H1 (cell line): Measurements from ENCODE around the gene OPCML. TPM values are rescaled to one million over a fixed set of nuclear protein-coding genes. Genes with fewer than 3 reads are reported as not detected.

Experiments
- CTCF ChIA-PET: fragments of 300-600 bp; sonication (Branson Sonifier 250); formaldehyde crosslinking; loops from one replicate; lab custom pipeline; 2021; ENCODE audit not compliant: partially characterized antibody; lab: Charles Lee
- POLR2A ChIA-PET: fragments of 300-600 bp; sonication (Branson Sonifier 250); formaldehyde crosslinking; loops from one replicate; lab custom pipeline; 2021; ENCODE audit warnings: inconsistent platforms; ENCODE audit not compliant: partially characterized antibody; lab: Charles Lee
- DNase-seq, 2 experiments: peaks; one replicate each; pipeline versions ENCODE4 v3.0.0 to v3.0.0-alpha.2; 2010 to 2022; ENCODE audit warnings: low spot score in 2 of 2, low read depth in 1 of 2, mixed read lengths in 1 of 2
- FAIRE-seq: peaks from 2 replicates; lab custom pipeline; 2011; peaks lifted over from hg19 to GRCh38; lab: Jason Lieb, UNC
- H2AFZ ChIP-seq: 2 replicates; pipeline ENCODE4 v1.8.1; 2012; ENCODE audit warnings: low read length, inconsistent platforms
- H2AK5ac ChIP-seq: 2 replicates; pipeline ENCODE4 v1.6.1; 2013; ENCODE audit warnings: low read depth, low read length
- H2BK120ac ChIP-seq: replicated peaks from 2 replicates; pipeline ENCODE3; 2013; ENCODE audit warnings: low read depth, low read length, inconsistent platforms
- H2BK12ac ChIP-seq: 2 replicates; pipeline ENCODE4 v1.6.1; 2013; ENCODE audit warnings: low read depth, low read length
- H2BK15ac ChIP-seq: 2 replicates; pipeline ENCODE4 v1.6.1; 2013; ENCODE audit warnings: low read length
- H2BK20ac ChIP-seq: 2 replicates; pipeline ENCODE4 v1.6.1; 2013; ENCODE audit warnings: low read length
- H2BK5ac ChIP-seq: 2 replicates; pipeline ENCODE4 v1.6.1; 2013; ENCODE audit warnings: low read depth, low read length
- H3K14ac ChIP-seq: 2 replicates; pipeline ENCODE4 v1.6.1; 2013; ENCODE audit warnings: inconsistent platforms; ENCODE audit not compliant: insufficient read length
- H3K18ac ChIP-seq: 2 replicates; pipeline ENCODE4 v1.6.1; 2013; ENCODE audit warnings: low read length; ENCODE audit errors: extremely low read depth
- H3K23ac ChIP-seq: 2 replicates; pipeline ENCODE4 v1.6.1; 2013; ENCODE audit warnings: inconsistent platforms; ENCODE audit not compliant: insufficient read length
- H3K23me2 ChIP-seq: 2 replicates; pipeline ENCODE4 v1.6.1; 2013; ENCODE audit warnings: low read depth, low read length
- H3K27ac ChIP-seq: 2 replicates; pipeline ENCODE4 v1.6.1; 2011; ENCODE audit warnings: low read depth, low read length, inconsistent platforms
- H3K27me3 ChIP-seq, 4 experiments: replicated peaks in 1 of 4; 1 replicate in 1 of 4; 2 replicates in 3 of 4; pipeline versions ENCODE4 v1.6.1 to v1.8.1; 2011 to 2013; ENCODE audit warnings: low read length in 3 of 4, mild to moderate bottlenecking in 3 of 4, inconsistent platforms in 2 of 4, mixed read lengths in 2 of 4, moderate library complexity in 1 of 4; ENCODE audit not compliant: control insufficient read depth in 3 of 4, insufficient read depth in 3 of 4; ENCODE audit errors: extremely low read depth in 1 of 4
- H3K36me3 ChIP-seq, 4 experiments: 2 replicates each; pipeline versions ENCODE4 v1.6.1 to v1.8.1; 2011 to 2013; ENCODE audit warnings: mild to moderate bottlenecking in 4 of 4, low read length in 3 of 4, moderate library complexity in 2 of 4, control low read depth in 1 of 4, inconsistent platforms in 1 of 4; ENCODE audit not compliant: insufficient read depth in 4 of 4, control insufficient read depth in 2 of 4
- H3K4ac ChIP-seq: replicated peaks from 2 replicates; pipeline ENCODE3; 2013; ENCODE audit warnings: low read length, low read depth, mixed read lengths, inconsistent platforms; ENCODE audit not compliant: insufficient read length
- H3K4me1 ChIP-seq, 4 experiments: replicated peaks in 1 of 4; 1 replicate in 1 of 4; 2 replicates in 3 of 4; pipeline versions ENCODE4 v1.6.1 to v1.8.1; 2011 to 2013; ENCODE audit warnings: low read length in 3 of 4, inconsistent platforms in 2 of 4, mixed read lengths in 1 of 4; ENCODE audit not compliant: insufficient read depth in 4 of 4, control insufficient read depth in 3 of 4
- H3K4me2 ChIP-seq, 2 experiments: 2 replicates each; pipeline versions ENCODE4 v1.6.1 to v1.8.1; 2011 to 2013; ENCODE audit warnings: low read depth in 2 of 2, low read length in 2 of 2, control low read depth in 1 of 2, inconsistent platforms in 1 of 2, mild to moderate bottlenecking in 1 of 2; ENCODE audit not compliant: insufficient read depth in 1 of 2
- H3K4me3 ChIP-seq, 4 experiments: fragments of 200-600, 300-600 bp in 1 of 4; sonication (generic), shearing (Covaris generic), sonication (Bioruptor Twin) in 1 of 4; 2 replicates each; pipeline versions ENCODE4 v1.5.1 to v1.8.1; 2011 to 2016; ENCODE audit warnings: low read length in 4 of 4, low read depth in 3 of 4, control low read depth in 2 of 4, inconsistent platforms in 2 of 4, mild to moderate bottlenecking in 2 of 4, mixed read lengths in 1 of 4, moderate library complexity in 1 of 4; ENCODE audit not compliant: insufficient read depth in 2 of 4; ENCODE audit errors: extremely low read depth in 1 of 4
- H3K56ac ChIP-seq: replicated peaks from 2 replicates; pipeline ENCODE3; 2013; ENCODE audit warnings: low read depth, mild to moderate bottlenecking, mixed read lengths, low read length, inconsistent platforms; ENCODE audit not compliant: insufficient read length
- H3K79me1 ChIP-seq: 2 replicates; pipeline ENCODE4 v1.6.1; 2013; ENCODE audit warnings: low read depth, low read length, control low read depth
- H3K79me2 ChIP-seq, 2 experiments: 2 replicates each; pipeline versions ENCODE4 v1.6.1 to v1.8.1; 2012 to 2013; ENCODE audit warnings: low read length in 2 of 2, mild to moderate bottlenecking in 2 of 2, inconsistent platforms in 1 of 2; ENCODE audit not compliant: insufficient read depth in 2 of 2, control insufficient read depth in 1 of 2
- H3K9ac ChIP-seq, 4 experiments: replicated peaks in 1 of 4; 1 replicate in 1 of 4; 2 replicates in 3 of 4; pipeline versions ENCODE4 v1.6.1 to v1.8.1; 2011 to 2013; ENCODE audit warnings: low read depth in 3 of 4, low read length in 3 of 4, control low read depth in 2 of 4, mild to moderate bottlenecking in 2 of 4, moderate library complexity in 2 of 4, inconsistent platforms in 1 of 4; ENCODE audit errors: extremely low read depth in 1 of 4
- H3K9me3 ChIP-seq, 2 experiments: 2 replicates each; pipeline versions ENCODE4 v1.6.1 to v1.8.1; 2012 to 2013; ENCODE audit warnings: mild to moderate bottlenecking in 2 of 2, moderate library complexity in 2 of 2, control low read depth in 1 of 2, inconsistent platforms in 1 of 2, low read depth in 1 of 2, low read length in 1 of 2, mixed read lengths in 1 of 2; ENCODE audit not compliant: insufficient read depth in 2 of 2
- H4K20me1 ChIP-seq, 2 experiments: replicated peaks in 1 of 2; 2 replicates each; pipeline versions ENCODE3 to v1.8.1; 2011 to 2013; ENCODE audit warnings: inconsistent platforms in 2 of 2, low read length in 2 of 2, mild to moderate bottlenecking in 1 of 2; ENCODE audit not compliant: insufficient read depth in 2 of 2, control insufficient read depth in 1 of 2
- H4K5ac ChIP-seq: 2 replicates; pipeline ENCODE4 v1.6.1; 2013; ENCODE audit warnings: low read length, low read depth, mixed read lengths, inconsistent platforms; ENCODE audit not compliant: insufficient read length
- H4K8ac ChIP-seq: 2 replicates; pipeline ENCODE4 v1.8.0; 2013; ENCODE audit warnings: mild to moderate bottlenecking, moderate library complexity, low read length, inconsistent platforms; ENCODE audit not compliant: insufficient read depth; ENCODE audit errors: extremely low read depth
- H4K91ac ChIP-seq: replicated peaks from 2 replicates; pipeline ENCODE3; 2013; ENCODE audit warnings: low read length, mixed read lengths, inconsistent platforms; ENCODE audit not compliant: insufficient read length
- CTCF ChIP-seq, 3 experiments: IDR thresholded peaks; 1 replicate in 2 of 3; 2 replicates in 1 of 3; pipeline versions ENCODE4 v1.5.1 to v1.6.1; 2011; ENCODE audit warnings: low read length in 3 of 3, mild to moderate bottlenecking in 3 of 3, inconsistent platforms in 2 of 3, low read depth in 1 of 3, moderate library complexity in 1 of 3; ENCODE audit not compliant: insufficient read depth in 1 of 3; ENCODE audit errors: control extremely low read depth in 1 of 3
- POU5F1 ChIP-seq: IDR thresholded peaks from 2 replicates; pipeline ENCODE4 v1.6.1; 2011; ENCODE audit warnings: low read depth, mild to moderate bottlenecking, low read length, moderate library complexity
- RBBP5 ChIP-seq: IDR thresholded peaks from 2 replicates; pipeline ENCODE4 v1.7.1; 2012; ENCODE audit warnings: low read depth, mild to moderate bottlenecking, inconsistent platforms, low read length, moderate library complexity, borderline replicate concordance
- RFX5 ChIP-seq: IDR thresholded peaks from 2 replicates; pipeline ENCODE4 v1.6.1; 2011; ENCODE audit warnings: low read depth, low read length, improper control_type of control experiment, borderline replicate concordance
- RXRA ChIP-seq: IDR thresholded peaks from 2 replicates; pipeline ENCODE4 v1.6.1; 2011; ENCODE audit warnings: low read depth, mild to moderate bottlenecking, low read length, moderate library complexity; ENCODE audit not compliant: insufficient read depth
- SIN3A ChIP-seq, 2 experiments: IDR thresholded peaks in 1 of 2; conservative IDR thresholded peaks in 1 of 2; 2 replicates each; pipeline ENCODE4 v1.6.1; 2011 to 2012; ENCODE audit warnings: low read length in 2 of 2, improper control_type of control experiment in 1 of 2, low read depth in 1 of 2, mild to moderate bottlenecking in 1 of 2
- SRF ChIP-seq: IDR thresholded peaks from 2 replicates; pipeline ENCODE4 v1.6.1; 2011; ENCODE audit warnings: mild to moderate bottlenecking, low read depth, low read length, moderate library complexity
- WGBS, 2 experiments: shearing (Covaris generic) in 1 of 2; methylation state at CpG; one replicate each; pipeline versions ENCODE4 v1.1.6 to v1.1.7; 2013 to 2015; ENCODE audit warnings: low lambda C conversion rate in 2 of 2, mixed read lengths in 2 of 2, inconsistent platforms in 1 of 2, low coverage in 1 of 2, missing lambda C conversion rate in 1 of 2; ENCODE audit not compliant: insufficient replicate concordance in 2 of 2, insufficient coverage in 1 of 2, insufficient read length in 1 of 2; ENCODE audit errors: extremely low coverage in 1 of 2, missing lambda C conversion rate in 1 of 2; 5-methylcytosine and 5-hydroxymethylcytosine counted together
- polyA plus RNA-seq, 7 experiments: library from polyadenylated mRNA; depleted of rRNA in 3 of 7; stranded (reverse) in 5 of 7; unstranded in 2 of 7; fragments of >200 nt in 5 of 7; fragments of 200-250 nt in 2 of 7; gene quantifications; 1 replicate in 5 of 7; 2 replicates in 1 of 7; 4 replicates in 1 of 7; pipeline versions ENCODE4 v1.2.1 to v1.2.3, GENCODE V29; 2011 to 2013; ENCODE audit warnings: missing spikeins in 2 of 7, mixed read lengths in 2 of 7
- total RNA-seq: library from RNA; stranded (reverse); fragmentation: NEBNext Ultra II Directional; extraction: Animal tissue kit (Norgen Biotek cat#: 25700); gene quantifications from 2 replicates; pipeline ENCODE4 v1.2.1, GENCODE V29; 2021

Gene OPCML
- total and polyA plus RNA-seq, 2 of the 8 experiments (the other 6 are each of a cell fraction or from before 2014, with no cell fraction given): 2.3 to 3.1 TPM

GRCh38 chr11:133048270-133048669 lies 484.0 kb downstream of the OPCML start:
- H3K27me3 ChIP-seq: no peaks in the 10 kb centered on the region
- no peak overlapping the region for H3K4me2 ChIP-seq
- 90% methylated on average over 8 of the region's 8 CpGs; no CpG with 5 or more reads in 1 of the 2 experiments for WGBS, 2 experiments
- no peak overlapping the region for H3K4ac ChIP-seq
- H2AFZ ChIP-seq: no peak overlapping the region
- H4K5ac ChIP-seq: no peak overlapping the region
- no peak overlapping the region for H2BK15ac ChIP-seq
- H3K4me3 ChIP-seq: no peak overlapping the region
- H3K27ac ChIP-seq: no peak overlapping the region
- no peak overlapping the region for H3K14ac ChIP-seq
- DNase-seq: no peak
- H2AK5ac ChIP-seq: no peak overlapping the region
- no peaks in the 10 kb centered on the region for H3K9me3 ChIP-seq
- TF ChIP-seq RXRA (no peak), SRF (no peak), CTCF (IDR thresholded peaks at IDR 0.05; ENCODE audit: control extremely low read depth in 1 of 3, insufficient read depth in 1 of 3, low read depth in 1 of 3, low read length in 3 of 3) (no peak), RFX5 (no peak), SIN3A (conservative IDR thresholded peaks at IDR 0.05 in 1 of 2, IDR thresholded peaks at IDR 0.05 in 1 of 2; ENCODE audit: low read depth in 1 of 2, low read length in 2 of 2) (no peak), POU5F1 (no peak), RBBP5 (no peak)
- TF ChIP-seq, all 59 proteins: peak for 0
- FAIRE-seq: no peak
- Histone ChIP-seq H3K18ac (no peak overlapping the region), H2BK5ac (no peak overlapping the region), H3K23ac (no peak overlapping the region), H3K36me3 (no peaks in the 10 kb centered on the region), H2BK20ac (no peak overlapping the region), H3K56ac (no peak overlapping the region), H3K79me1 (no peaks in the 10 kb centered on the region), H4K8ac (no peak overlapping the region), H4K20me1 (no peaks in the 10 kb centered on the region), H3K9ac (no peak overlapping the region), H3K4me1 (peaks cover 2 to 9% (median 5%) of the 10 kb centered on the region in 4 experiments; a peak in 5 of 7 replicates), H2BK12ac (no peak overlapping the region), H2BK120ac (no peak overlapping the region), H3K23me2 (no peaks in the 10 kb centered on the region), H3K79me2 (no peaks in the 10 kb centered on the region), H4K91ac (no peak overlapping the region)
- ChIA-PET CTCF (interaction anchor here (0.6 to 3.6 kb wide), 3 partner anchors 10 to 343 kb away, joined by 3 to 18 read pairs (median 11); no protein-coding TSS in a partner anchor), POLR2A (interaction anchor here (0.8 kb wide), 1 partner anchor 10 kb away, joined by 4 read pairs; no protein-coding TSS in a partner anchor)
